Peyer's patch (tissue), 4 donors: ENCODE results near the gene DOCK11.

ENCODE experiments used
- CTCF ChIP-seq, 6 experiments: fragments of 450-650 bp in 4 of 6; fragments of 200-600 bp in 2 of 6; sonication (generic) in 1 of 6; IDR thresholded peaks; one replicate each; pipeline ENCODE4 v1.5.1; 2017 to 2019; ENCODE audit warnings: antibody characterized with exemption in 6 of 6, mild to moderate bottlenecking in 3 of 6, moderate library complexity in 1 of 6
- POLR2A ChIP-seq, 2 donors: fragments of 450-650 bp; IDR thresholded peaks; one replicate each; pipeline ENCODE4 v1.5.1; 2017; ENCODE audit warnings: antibody characterized with exemption in 2 of 2, mild to moderate bottlenecking in 2 of 2, moderate library complexity in 2 of 2

DNA sequence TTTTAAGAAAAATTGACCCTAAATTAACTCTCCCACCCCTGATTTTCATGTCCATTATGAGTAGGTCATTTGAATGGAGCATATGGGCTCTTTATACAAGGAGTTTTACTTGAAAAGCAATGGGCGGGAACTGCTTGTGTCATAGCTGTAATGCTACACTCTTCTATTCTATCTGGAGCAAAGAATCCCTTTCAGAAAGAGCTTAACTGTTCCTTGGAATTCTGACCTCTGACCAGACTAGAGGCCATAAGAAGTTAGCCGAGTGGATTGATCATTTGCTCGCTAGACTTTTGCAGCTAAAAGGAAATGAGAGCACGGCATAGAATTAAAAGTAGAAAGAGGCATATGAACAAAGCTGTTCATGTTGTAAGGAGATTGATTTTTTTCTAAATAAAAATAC is 79.1 kb downstream of the DOCK11 start:
- no peak for TF ChIP-seq CTCF (IDR thresholded peaks at IDR 0.05)
- no peak for TF ChIP-seq POLR2A (IDR thresholded peaks at IDR 0.05)
